ENCODE measurements around the gene ZNF235.
"Not testable (repeated sequence)": the region's sequence is repeated elsewhere in the genome, so short reads cannot be mapped to it uniquely, and the experiment has no call there.

ZNF235 gene

GRCh38 chr19:44255705-44256411 is 49.0 kb downstream of the ZNF235 start:
- no peak for DNase-seq

DNA sequence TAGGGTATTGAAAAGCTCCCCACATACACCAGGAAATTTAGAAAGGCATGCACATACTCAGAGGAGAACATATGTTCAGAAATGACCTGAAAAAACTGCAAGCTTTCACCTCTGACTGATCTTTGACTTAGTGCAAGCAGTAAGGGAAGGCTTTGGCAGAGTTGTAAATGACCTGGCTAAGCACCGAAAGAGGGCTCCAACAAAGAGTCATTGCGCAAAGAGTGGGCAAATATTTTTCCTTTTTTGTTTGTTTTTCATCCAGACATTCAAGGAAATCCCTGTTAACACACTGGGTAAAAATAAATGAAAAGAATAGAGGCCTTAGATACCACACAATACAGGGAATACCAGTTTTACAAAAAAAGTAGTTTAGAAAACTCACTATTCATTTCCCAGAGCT is 50.3 kb downstream of the ZNF235 start:
- DNase-seq: no peak

- not testable (repeated sequence) for DNase-seq
Measured at GRCh38 chr19:44253392-44253791, 51.4 kb downstream of the ZNF235 start.

DNA sequence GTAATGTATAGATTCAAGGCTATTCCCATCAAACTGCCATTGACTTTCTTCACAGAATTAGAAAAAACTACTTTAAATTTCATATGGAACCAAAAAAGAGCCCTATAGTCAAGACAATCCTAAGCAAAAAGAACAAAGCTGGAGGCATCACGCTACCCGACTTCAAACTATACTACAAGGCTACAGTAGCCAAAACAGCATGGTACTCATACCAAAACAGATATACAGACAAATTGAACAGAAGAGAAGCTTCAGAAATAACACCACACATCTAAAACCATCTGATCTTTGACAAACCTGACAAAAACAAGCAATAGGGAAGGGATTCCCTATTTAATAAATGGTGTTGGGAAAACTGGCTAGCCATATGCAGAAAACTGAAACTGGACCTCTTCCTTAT is 52.5 kb downstream of the ZNF235 start:
- not testable (repeated sequence) for DNase-seq

DNA sequence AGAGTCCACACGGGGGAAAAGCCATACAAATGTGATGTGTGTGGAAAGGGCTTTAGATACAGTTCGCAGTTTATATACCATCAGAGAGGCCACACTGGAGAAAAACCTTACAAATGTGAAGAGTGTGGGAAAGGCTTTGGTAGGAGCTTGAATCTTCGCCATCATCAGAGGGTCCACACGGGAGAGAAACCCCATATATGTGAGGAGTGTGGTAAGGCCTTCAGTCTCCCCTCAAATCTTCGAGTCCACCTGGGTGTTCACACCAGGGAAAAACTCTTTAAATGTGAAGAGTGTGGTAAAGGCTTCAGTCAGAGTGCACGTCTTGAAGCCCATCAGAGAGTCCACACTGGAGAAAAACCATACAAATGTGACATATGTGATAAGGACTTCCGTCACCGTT is 68.4 kb downstream of the ZNF235 start:
- no peak for DNase-seq

Data from 8988T (cell line).